ENCODE measurements around the gene PCBP3. TPM values are rescaled to one million over a fixed set of nuclear protein-coding genes. Genes with fewer than 3 reads are reported as not detected.

PCBP3 gene
- total and polyA plus RNA-seq, 2 of the 8 experiments (the other 6 are each of a cell fraction or from before 2014, with no cell fraction given): 3.5 to 6.3 TPM

- TF ChIP-seq FOSL1 (IDR thresholded peaks at IDR 0.05; ENCODE audit: insufficient read depth, low read depth, low read length) (no peak), KDM4A (IDR thresholded peaks at IDR 0.05; ENCODE audit: low read depth, low read length, severe bottlenecking) (peak; percentile 3)
- Histone ChIP-seq H2BK15ac (ENCODE audit: low read length) (0 out of 2 replicates have a peak overlapping the region, but pooled peaks have one; percentile 25), H2AFZ (ENCODE audit: low read length) (no peak overlapping the region), H3K14ac (ENCODE audit: insufficient read length) (no peak overlapping the region), H3K79me2 (ENCODE audit: control insufficient read depth in 1 of 2, insufficient read depth in 2 of 2, low read length in 2 of 2) (0 out of 4 replicates have a peak, but pooled peaks cover 0 to 4% of the 10 kb centered on the region in 2 experiments), H2BK5ac (ENCODE audit: low read depth, low read length) (no peak overlapping the region), H3K4me2 (ENCODE audit: insufficient read depth in 1 of 2, low read depth in 2 of 2, low read length in 2 of 2) (peak overlapping the region; percentile 68 to 81), H2AK5ac (ENCODE audit: low read depth, low read length) (no peak overlapping the region), H3K4me3 (ENCODE audit: extremely low read depth in 1 of 4, insufficient read depth in 2 of 4, low read depth in 3 of 4, low read length in 4 of 4) (peak overlapping the region; percentile 25 to 60 (median 52); a peak in 6 of 8 replicates), H4K20me1 (replicated peaks in 1 of 2; ENCODE audit: control insufficient read depth in 1 of 2, insufficient read depth in 2 of 2, low read length in 2 of 2) (peaks cover 0 to 4% of the 10 kb centered on the region in 2 experiments), H3K79me1 (ENCODE audit: low read depth, low read length) (peaks cover 4% of the 10 kb centered on the region; the same call in 1 of the 2 replicates), H3K36me3 (ENCODE audit: control insufficient read depth in 2 of 4, insufficient read depth in 4 of 4, low read length in 3 of 4) (peaks cover 0 to 14% (median 5%) of the 10 kb centered on the region in 4 experiments; a peak in 4 of 8 replicates), H3K27me3 (replicated peaks in 1 of 4; ENCODE audit: control insufficient read depth in 3 of 4, extremely low read depth in 1 of 4, insufficient read depth in 3 of 4, low read length in 3 of 4) (peaks cover 0 to 18% (median 5%) of the 10 kb centered on the region in 4 experiments; a peak in 4 of 7 replicates), H3K27ac (ENCODE audit: low read depth, low read length) (no peak overlapping the region), H3K56ac (replicated peaks; ENCODE audit: insufficient read length, low read depth, low read length) (no peak overlapping the region), H3K23me2 (ENCODE audit: low read depth, low read length) (peaks cover 19% of the 10 kb centered on the region; the same call in 1 of the 2 replicates), H2BK20ac (ENCODE audit: low read length) (no peak overlapping the region), H4K5ac (ENCODE audit: insufficient read length, low read depth, low read length) (no peak overlapping the region), H2BK12ac (ENCODE audit: low read depth, low read length) (peak overlapping the region; percentile 1; the same call in 1 of the 2 replicates), H3K9ac (replicated peaks in 1 of 4; ENCODE audit: extremely low read depth in 1 of 4, low read depth in 3 of 4, low read length in 3 of 4) (no peak overlapping the region), H3K4ac (replicated peaks; ENCODE audit: insufficient read length, low read depth, low read length) (peak overlapping the region; percentile 83), H4K91ac (replicated peaks; ENCODE audit: insufficient read length, low read length) (no peak overlapping the region), H3K18ac (ENCODE audit: extremely low read depth, low read length) (no peak overlapping the region), H3K23ac (ENCODE audit: insufficient read length) (no peak overlapping the region), H3K4me1 (replicated peaks in 1 of 4; ENCODE audit: control insufficient read depth in 3 of 4, insufficient read depth in 4 of 4, low read length in 3 of 4) (peaks cover 0 to 26% (median 11%) of the 10 kb centered on the region in 4 experiments; a peak in 6 of 7 replicates), H4K8ac (ENCODE audit: extremely low read depth, insufficient read depth, low read length) (no peak overlapping the region; the same call in 1 of the 2 replicates), H3K9me3 (ENCODE audit: insufficient read depth in 2 of 2, low read depth in 1 of 2, low read length in 1 of 2) (no peaks in the 10 kb centered on the region), H2BK120ac (replicated peaks; ENCODE audit: low read depth, low read length) (no peak overlapping the region)
- DNase-seq (ENCODE audit: low read depth in 1 of 2, low spot score in 2 of 2) (no peak), FAIRE-seq (no peak)
- ChIA-PET CTCF (ENCODE audit: partially characterized antibody) (interaction anchor here (0.7 to 2.0 kb wide), 3 partner anchors 11 to 119 kb away, joined by 3 to 11 read pairs (median 6); no protein-coding TSS in a partner anchor), POLR2A (ENCODE audit: partially characterized antibody) (interaction anchor here (0.9 to 1.0 kb wide), 2 partner anchors 161 to 163 kb away, joined by 3 to 6 read pairs; no protein-coding TSS in a partner anchor)
Observed at GRCh38 chr21:45980697-45981096, 337.2 kb downstream of the PCBP3 start.
